GM12878 (cell line): ENCODE measurements around the gene IL17A. TPM values are rescaled to one million over a fixed set of nuclear protein-coding genes. Genes with fewer than 3 reads are reported as not detected.
A peak's percentile ranks its signal among the peaks of the same experiment; 100 is the strongest.

Experiments
- ATAC-seq: fragments of 200-7000 bp; cut with Tn5 transposase; 3 replicates; pipeline ENCODE4 v1.9.1; 2020; ENCODE audit warnings: mild to moderate bottlenecking, moderate library complexity
- BruUV-seq: library from RNA; stranded (reverse); fragments of 400-500 nt; replicated peaks from 2 replicates; lab custom pipeline; 2021; lab: Mats Ljungman, UMichigan
- CTCF ChIA-PET: fragments of 300-600 bp; sonication (Branson Sonifier 250); formaldehyde crosslinking; extraction: SDS; loops from one replicate; lab custom pipeline; 2021; ENCODE audit warnings: inconsistent platforms; lab: Yijun Ruan, JAX
- POLR2A ChIA-PET: fragments of 350-600 bp; formaldehyde crosslinking; extraction: SDS; loops from one replicate; lab custom pipeline; 2021; ENCODE audit warnings: inconsistent platforms; lab: Charles Lee
- RAD21 ChIA-PET: fragments of 300-600 bp; sonication (Branson Sonifier 250); formaldehyde crosslinking; loops from one replicate; lab custom pipeline; 2023; ENCODE audit warnings: antibody characterized with exemption; ENCODE audit not compliant: unreplicated experiment; lab: Charles Lee
- SMC1A ChIA-PET: fragments of 300-600 bp; sonication (Branson Sonifier 250); formaldehyde crosslinking; loops from one replicate; lab custom pipeline; 2023; ENCODE audit not compliant: unreplicated experiment, uncharacterized antibody; lab: Charles Lee
- DNase-seq: peaks from one replicate; pipeline ENCODE4 v3.0.0-alpha.2; 2011; ENCODE audit warnings: low read depth, low spot score
- FAIRE-seq: peaks from 3 replicates; lab custom pipeline; 2011; peaks lifted over from hg19 to GRCh38; lab: Jason Lieb, UNC
- H2AFZ ChIP-seq: 2 replicates; pipeline ENCODE4 v1.6.0; 2011; ENCODE audit warnings: low read depth, low read length, control low read depth; ENCODE audit not compliant: control insufficient read depth
- H3K27ac ChIP-seq: 2 replicates; pipeline ENCODE4 v1.5.1; 2011; ENCODE audit warnings: control low read depth; ENCODE audit not compliant: control insufficient read depth, insufficient read depth
- H3K27me3 ChIP-seq, 2 experiments: replicated peaks in 1 of 2; 2 replicates each; pipeline versions ENCODE4 v1.6.0 to v1.6.1; 2011; ENCODE audit warnings: low read length in 1 of 2; ENCODE audit not compliant: control insufficient read depth in 2 of 2, insufficient read depth in 2 of 2
- H3K36me3 ChIP-seq, 2 experiments: 2 replicates each; pipeline ENCODE4 v1.5.1; 2011; ENCODE audit warnings: low read length in 1 of 2; ENCODE audit not compliant: control insufficient read depth in 2 of 2, insufficient read depth in 2 of 2
- H3K4me1 ChIP-seq: 2 replicates; pipeline ENCODE4 v1.6.1; 2011; ENCODE audit warnings: mild to moderate bottlenecking, low read length, moderate library complexity, mixed read lengths; ENCODE audit not compliant: control insufficient read depth, insufficient read depth
- H3K4me2 ChIP-seq: 2 replicates; pipeline ENCODE4 v1.6.0; 2011; ENCODE audit warnings: control low read depth; ENCODE audit not compliant: control insufficient read depth, insufficient read depth
- H3K4me3 ChIP-seq: fragments of 200-600 bp; sonication (generic); 2 replicates; pipeline ENCODE4 v1.5.1; 2016
- H3K79me2 ChIP-seq: 2 replicates; pipeline ENCODE4 v1.6.0; 2011; ENCODE audit warnings: low read length; ENCODE audit not compliant: control insufficient read depth, insufficient read depth
- H3K9ac ChIP-seq: 2 replicates; pipeline ENCODE4 v1.8.0; 2011; ENCODE audit warnings: low read length, control low read depth, mixed read lengths; ENCODE audit not compliant: control insufficient read depth, insufficient read depth
- H3K9me3 ChIP-seq: replicated peaks from 3 replicates; pipeline ENCODE4 v1.5.1; 2011; ENCODE audit warnings: mild to moderate bottlenecking, low read length; ENCODE audit not compliant: control insufficient read depth, insufficient read depth
- H4K20me1 ChIP-seq: 2 replicates; pipeline ENCODE4 v1.6.0; 2011; ENCODE audit not compliant: control insufficient read depth, insufficient read depth
- ASH2L ChIP-seq: fragments of 300-600, 200-600 bp; sonication (generic); IDR thresholded peaks from 2 replicates; pipeline ENCODE4 v1.6.1; 2017; ENCODE audit warnings: low read depth, mild to moderate bottlenecking, borderline replicate concordance
- ATF3 ChIP-seq: IDR thresholded peaks from 2 replicates; pipeline ENCODE4 v1.6.1; 2011; ENCODE audit warnings: low read depth, mild to moderate bottlenecking, low read length, moderate library complexity, borderline replicate concordance; ENCODE audit errors: extremely low read depth
- BHLHE40 ChIP-seq, 2 experiments: fragments of 450-650 bp in 1 of 2; IDR thresholded peaks; 2 replicates each; pipeline ENCODE4 v1.6.1; 2011 to 2017; ENCODE audit warnings: low read depth in 2 of 2, borderline replicate concordance in 1 of 2, improper control_type of control experiment in 1 of 2, low read length in 1 of 2, mild to moderate bottlenecking in 1 of 2
- CHD2 ChIP-seq: IDR thresholded peaks from 2 replicates; pipeline ENCODE4 v1.6.1; 2011; ENCODE audit warnings: low read depth, low read length, improper control_type of control experiment, borderline replicate concordance
- ESRRA ChIP-seq: IDR thresholded peaks from 2 replicates; pipeline ENCODE4 v1.6.1; 2012; ENCODE audit warnings: mild to moderate bottlenecking, low read length, improper control_type of control experiment
- HCFC1 ChIP-seq: fragments of 150-350 bp; IDR thresholded peaks from 2 replicates; pipeline ENCODE4 v1.6.1; 2014; ENCODE audit warnings: low read length
- HDAC2 ChIP-seq: fragments of 200-600 bp; sonication (generic); IDR thresholded peaks from 2 replicates; pipeline ENCODE4 v1.6.1; 2017
- HDGF ChIP-seq: fragments of 450-650 bp; IDR thresholded peaks from 2 replicates; pipeline ENCODE4 v1.6.1; 2016; ENCODE audit warnings: antibody characterized with exemption
- IKZF1 ChIP-seq: fragments of 450-650 bp; conservative IDR thresholded peaks from 2 replicates; pipeline ENCODE4 v1.6.1; 2017; ENCODE audit warnings: antibody characterized with exemption, mild to moderate bottlenecking
- JUNB ChIP-seq: IDR thresholded peaks from 2 replicates; pipeline ENCODE4 v1.6.1; 2016; ENCODE audit warnings: antibody characterized with exemption, mild to moderate bottlenecking
- MTA2 ChIP-seq: fragments of 450-650 bp; IDR thresholded peaks from 2 replicates; pipeline ENCODE4 v1.6.1; 2016; ENCODE audit warnings: low read depth, mild to moderate bottlenecking, moderate library complexity
- NFXL1 ChIP-seq: fragments of 450-650 bp; IDR thresholded peaks from 2 replicates; pipeline ENCODE4 v1.6.1; 2017; ENCODE audit warnings: antibody characterized with exemption, mild to moderate bottlenecking, borderline replicate concordance
- NR2C2 ChIP-seq: IDR thresholded peaks from 2 replicates; pipeline ENCODE4 v1.6.1; 2011; ENCODE audit warnings: borderline replicate concordance, low read depth; ENCODE audit not compliant: control insufficient read depth, insufficient read length
- PML ChIP-seq: IDR thresholded peaks from 2 replicates; pipeline ENCODE4 v1.6.1; 2012; ENCODE audit warnings: low read length, inconsistent platforms
- SIN3A ChIP-seq: IDR thresholded peaks from 2 replicates; pipeline ENCODE4 v1.6.1; 2012; ENCODE audit warnings: low read depth, low read length, improper control_type of control experiment
- TARDBP ChIP-seq: IDR thresholded peaks from 2 replicates; pipeline ENCODE4 v1.6.1; 2016; ENCODE audit warnings: borderline replicate concordance
- TCF7 ChIP-seq: IDR thresholded peaks from 2 replicates; pipeline ENCODE4 v1.6.1; 2014; ENCODE audit warnings: antibody characterized with exemption, borderline replicate concordance
- ZNF24 ChIP-seq: fragments of 450-650 bp; IDR thresholded peaks from 2 replicates; pipeline ENCODE4 v1.6.1; 2017; ENCODE audit warnings: antibody characterized with exemption, mild to moderate bottlenecking
- WGBS: methylation state at CpG from one replicate; pipeline ENCODE4 v1.1.6; 2016; ENCODE audit warnings: low lambda C conversion rate; ENCODE audit not compliant: insufficient replicate concordance, insufficient coverage; ENCODE audit errors: missing lambda C conversion rate; 5-methylcytosine and 5-hydroxymethylcytosine counted together
- in situ Hi-C: fragments of 300-500 bp; cut with MboI; formaldehyde crosslinking; loops from 9 replicates; pipeline ENCODE4 v1.14.3; 2018; ENCODE audit warnings: mixed read lengths
- intact Hi-C: fragments of 100-400 bp; cut with micrococcal nuclease; formaldehyde crosslinking; loops from one replicate; pipeline ENCODE4 v1.14.2; 2022; ENCODE audit not compliant: unreplicated experiment
- polyA plus RNA-seq, 11 experiments: library from polyadenylated mRNA; depleted of rRNA in 4 of 11; unstranded in 6 of 11; stranded (reverse) in 5 of 11; fragments of >200 nt; fragmentation: Nextera tagmentation in 4 of 11; fragmentation: Illumina TruSeq in 1 of 11; extraction: Ambion mirVana in 4 of 11; extraction: Trizol in 1 of 11; gene quantifications; 1 replicate in 1 of 11; 2 replicates in 10 of 11; pipeline versions ENCODE4 v1.2.1 to v1.2.3, GENCODE V29; 2011 to 2016; ENCODE audit warnings: inconsistent platforms in 2 of 11, missing spikeins in 2 of 11, low read depth in 1 of 11
- total RNA-seq, 4 experiments: library from RNA; depleted of rRNA in 3 of 4; stranded (reverse); fragments of >200 nt in 3 of 4; fragmentation: Illumina TruSeq in 1 of 4; extraction: Trizol in 1 of 4; gene quantifications; 2 replicates each; pipeline versions ENCODE4 v1.2.1 to v1.2.3, GENCODE V29; 2013 to 2021
- TF ChIP-seq, protein P1 (sequence below): fragments of 450-650 bp; IDR thresholded peaks from 2 replicates; pipeline ENCODE4 v1.6.1; 2018; ENCODE audit warnings: mild to moderate bottlenecking, low read depth, moderate library complexity; ENCODE audit not compliant: partially characterized antibody
- TF ChIP-seq, protein P2 (sequence below): fragments of 450-650 bp; conservative IDR thresholded peaks from 2 replicates; pipeline ENCODE4 v1.6.1; 2017; ENCODE audit warnings: mild to moderate bottlenecking, moderate library complexity
- TF ChIP-seq, protein P3 (sequence below): fragments of 450-650 bp; IDR thresholded peaks from 2 replicates; pipeline ENCODE4 v1.6.1; 2017; ENCODE audit warnings: borderline replicate concordance

Gene IL17A
- total and polyA plus RNA-seq, 10 of the 15 experiments (the other 5 are each of a cell fraction or from before 2014, with no cell fraction given), result not detected

GRCh38 chr6:52176550-52176949 lies 9.6 kb upstream of the IL17A start:
- Histone ChIP-seq H3K4me3 (no peak overlapping the region), H3K4me2 (no peak overlapping the region), H3K36me3 (no peaks in the 10 kb centered on the region), H4K20me1 (no peaks in the 10 kb centered on the region), H2AFZ (no peak overlapping the region), H3K9ac (no peak overlapping the region), H3K27ac (no peak overlapping the region), H3K9me3 (no peaks in the 10 kb centered on the region; the same call in 1 of the 3 replicates), H3K27me3 (no peaks in the 10 kb centered on the region), H3K79me2 (no peaks in the 10 kb centered on the region), H3K4me1 (peaks cover 21% of the 10 kb centered on the region)
- CTCF ChIA-PET, result interaction anchor here (0.6 to 2.1 kb wide), 2 partner anchors 9 to 14 kb away, joined by 3 to 6 read pairs; no protein-coding TSS in a partner anchor
- FAIRE-seq, result peak; percentile 94
- POLR2A ChIA-PET, result no interaction called here
- SMC1A ChIA-PET, result no interaction called here
- in situ Hi-C loops, result no loop called here
- peak; percentile 74 for ATAC-seq
- RAD21 ChIA-PET, result no interaction called here
- intact Hi-C loops, result no loop called here
- 0% methylated on average over 1 of the region's 1 CpG for WGBS
- no TSS peak for BruUV-seq
- no peak for DNase-seq
- TF ChIP-seq MTA2, result no peak
- peak in 1 of 2 experiments; percentile 40; a peak in 1 of 4 replicates for TF ChIP-seq BHLHE40 (IDR thresholded peaks at IDR 0.05; ENCODE audit: borderline replicate concordance in 1 of 2, low read depth in 2 of 2, low read length in 1 of 2)
- TF ChIP-seq TCF7, result no peak
- TF ChIP-seq, protein P1, sequence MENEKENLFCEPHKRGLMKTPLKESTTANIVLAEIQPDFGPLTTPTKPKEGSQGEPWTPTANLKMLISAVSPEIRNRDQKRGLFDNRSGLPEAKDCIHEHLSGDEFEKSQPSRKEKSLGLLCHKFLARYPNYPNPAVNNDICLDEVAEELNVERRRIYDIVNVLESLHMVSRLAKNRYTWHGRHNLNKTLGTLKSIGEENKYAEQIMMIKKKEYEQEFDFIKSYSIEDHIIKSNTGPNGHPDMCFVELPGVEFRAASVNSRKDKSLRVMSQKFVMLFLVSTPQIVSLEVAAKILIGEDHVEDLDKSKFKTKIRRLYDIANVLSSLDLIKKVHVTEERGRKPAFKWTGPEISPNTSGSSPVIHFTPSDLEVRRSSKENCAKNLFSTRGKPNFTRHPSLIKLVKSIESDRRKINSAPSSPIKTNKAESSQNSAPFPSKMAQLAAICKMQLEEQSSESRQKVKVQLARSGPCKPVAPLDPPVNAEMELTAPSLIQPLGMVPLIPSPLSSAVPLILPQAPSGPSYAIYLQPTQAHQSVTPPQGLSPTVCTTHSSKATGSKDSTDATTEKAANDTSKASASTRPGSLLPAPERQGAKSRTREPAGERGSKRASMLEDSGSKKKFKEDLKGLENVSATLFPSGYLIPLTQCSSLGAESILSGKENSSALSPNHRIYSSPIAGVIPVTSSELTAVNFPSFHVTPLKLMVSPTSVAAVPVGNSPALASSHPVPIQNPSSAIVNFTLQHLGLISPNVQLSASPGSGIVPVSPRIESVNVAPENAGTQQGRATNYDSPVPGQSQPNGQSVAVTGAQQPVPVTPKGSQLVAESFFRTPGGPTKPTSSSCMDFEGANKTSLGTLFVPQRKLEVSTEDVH, result no peak
- TF ChIP-seq, protein P2, sequence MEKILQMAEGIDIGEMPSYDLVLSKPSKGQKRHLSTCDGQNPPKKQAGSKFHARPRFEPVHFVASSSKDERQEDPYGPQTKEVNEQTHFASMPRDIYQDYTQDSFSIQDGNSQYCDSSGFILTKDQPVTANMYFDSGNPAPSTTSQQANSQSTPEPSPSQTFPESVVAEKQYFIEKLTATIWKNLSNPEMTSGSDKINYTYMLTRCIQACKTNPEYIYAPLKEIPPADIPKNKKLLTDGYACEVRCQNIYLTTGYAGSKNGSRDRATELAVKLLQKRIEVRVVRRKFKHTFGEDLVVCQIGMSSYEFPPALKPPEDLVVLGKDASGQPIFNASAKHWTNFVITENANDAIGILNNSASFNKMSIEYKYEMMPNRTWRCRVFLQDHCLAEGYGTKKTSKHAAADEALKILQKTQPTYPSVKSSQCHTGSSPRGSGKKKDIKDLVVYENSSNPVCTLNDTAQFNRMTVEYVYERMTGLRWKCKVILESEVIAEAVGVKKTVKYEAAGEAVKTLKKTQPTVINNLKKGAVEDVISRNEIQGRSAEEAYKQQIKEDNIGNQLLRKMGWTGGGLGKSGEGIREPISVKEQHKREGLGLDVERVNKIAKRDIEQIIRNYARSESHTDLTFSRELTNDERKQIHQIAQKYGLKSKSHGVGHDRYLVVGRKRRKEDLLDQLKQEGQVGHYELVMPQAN, result no peak
- no peak for TF ChIP-seq JUNB
- TF ChIP-seq HCFC1, result no peak
- TF ChIP-seq ZNF24, result no peak
- no peak for TF ChIP-seq ASH2L
- no peak for TF ChIP-seq ATF3
- TF ChIP-seq ESRRA, result no peak
- no peak for TF ChIP-seq SIN3A
- TF ChIP-seq, protein P3, sequence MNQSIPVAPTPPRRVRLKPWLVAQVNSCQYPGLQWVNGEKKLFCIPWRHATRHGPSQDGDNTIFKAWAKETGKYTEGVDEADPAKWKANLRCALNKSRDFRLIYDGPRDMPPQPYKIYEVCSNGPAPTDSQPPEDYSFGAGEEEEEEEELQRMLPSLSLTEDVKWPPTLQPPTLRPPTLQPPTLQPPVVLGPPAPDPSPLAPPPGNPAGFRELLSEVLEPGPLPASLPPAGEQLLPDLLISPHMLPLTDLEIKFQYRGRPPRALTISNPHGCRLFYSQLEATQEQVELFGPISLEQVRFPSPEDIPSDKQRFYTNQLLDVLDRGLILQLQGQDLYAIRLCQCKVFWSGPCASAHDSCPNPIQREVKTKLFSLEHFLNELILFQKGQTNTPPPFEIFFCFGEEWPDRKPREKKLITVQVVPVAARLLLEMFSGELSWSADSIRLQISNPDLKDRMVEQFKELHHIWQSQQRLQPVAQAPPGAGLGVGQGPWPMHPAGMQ, result no peak
- TF ChIP-seq HDAC2, result no peak
- TF ChIP-seq PML, result no peak
- TF ChIP-seq NR2C2, result no peak
- TF ChIP-seq NFXL1, result no peak
- TF ChIP-seq IKZF1, result no peak
- TF ChIP-seq TARDBP, result no peak
- TF ChIP-seq HDGF, result no peak
- no peak for TF ChIP-seq CHD2
